Measurements from ENCODE around the gene STPG4. TPM values are rescaled to one million over a fixed set of nuclear protein-coding genes. Genes with fewer than 3 reads are reported as not detected.
"Not testable (repeated sequence)": the region's sequence is repeated elsewhere in the genome, so short reads cannot be mapped to it uniquely, and the experiment has no call there.

STPG4 gene
- total RNA-seq, 2 experiments from 2014 or later: 0.19 to 0.74 TPM

- H3K36me3 Mint-ChIP-seq; H3K27ac Mint-ChIP-seq; ATAC-seq (ENCODE audit: low read depth); H3K4me3 Mint-ChIP-seq; POLR2A ChIA-PET; H3K4me1 Mint-ChIP-seq; H3K9me3 Mint-ChIP-seq; DNase-seq: not testable (repeated sequence)
- peaks cover 30% of the 10 kb centered on the region for H3K27me3 Mint-ChIP-seq
Observed at GRCh38 chr2:47185098-47185497, 30.0 kb upstream of the STPG4 start.

GRCh38 chr2:47181176-47181575 is 26.1 kb upstream of the STPG4 start:
- H3K4me3 Mint-ChIP-seq: no peak overlapping the region
- no peaks in the 10 kb centered on the region for H3K36me3 Mint-ChIP-seq
- H3K27me3 Mint-ChIP-seq: peaks cover 20% of the 10 kb centered on the region
- H3K4me1 Mint-ChIP-seq: peaks cover 13% of the 10 kb centered on the region
- H3K27ac Mint-ChIP-seq: no peak overlapping the region
- POLR2A ChIA-PET: no interaction called here
- H3K9me3 Mint-ChIP-seq: no peaks in the 10 kb centered on the region
- DNase-seq: no peak
- no peak for ATAC-seq (ENCODE audit: low read depth)

DNA sequence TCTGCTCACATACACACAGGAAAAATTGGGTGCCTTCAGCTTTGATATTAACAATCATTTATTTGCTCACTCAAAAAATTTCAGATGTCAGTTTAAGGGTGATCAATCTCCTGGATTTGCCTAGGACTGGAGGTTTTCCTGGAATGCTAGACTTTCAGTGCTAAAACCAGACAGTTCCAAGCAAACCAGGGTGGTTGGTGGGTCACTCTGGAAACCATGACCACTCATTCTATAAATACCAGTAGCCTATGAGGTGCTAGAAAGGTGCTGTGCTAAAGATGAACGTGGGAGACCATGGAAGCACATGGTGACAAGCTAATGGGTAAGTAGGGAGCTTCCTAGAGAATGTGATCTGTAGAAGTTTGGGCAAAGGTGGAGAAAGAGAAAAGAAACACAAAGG is 25.4 kb upstream of the STPG4 start:
- H3K27me3 Mint-ChIP-seq: peaks cover 18% of the 10 kb centered on the region

GRCh38 chr2:47179388-47179787 is 24.3 kb upstream of the STPG4 start:
- peaks cover 9% of the 10 kb centered on the region for H3K27me3 Mint-ChIP-seq
- POLR2A ChIA-PET: no interaction called here
- no peak overlapping the region for H3K4me3 Mint-ChIP-seq
- H3K36me3 Mint-ChIP-seq: no peaks in the 10 kb centered on the region
- H3K4me1 Mint-ChIP-seq: peaks cover 13% of the 10 kb centered on the region
- H3K9me3 Mint-ChIP-seq: no peaks in the 10 kb centered on the region
- DNase-seq (no peak), ATAC-seq (ENCODE audit: low read depth) (no peak)
- H3K27ac Mint-ChIP-seq: no peak overlapping the region

More for the DNA sequence above, 25.4 kb upstream of the STPG4 start:
- Mint-ChIP-seq H3K27ac (no peak overlapping the region), H3K4me1 (peaks cover 13% of the 10 kb centered on the region), H3K4me3 (no peak overlapping the region), H3K36me3 (no peaks in the 10 kb centered on the region), H3K9me3 (no peaks in the 10 kb centered on the region)
- ATAC-seq (ENCODE audit: low read depth): no peak
- DNase-seq: no peak
- POLR2A ChIA-PET: no interaction called here

GRCh38 chr2:47178341-47178740 is 23.2 kb upstream of the STPG4 start:
- Mint-ChIP-seq H3K27me3 (peaks cover 7% of the 10 kb centered on the region), H3K4me1 (peaks cover 22% of the 10 kb centered on the region), H3K27ac (no peak overlapping the region), H3K36me3 (no peaks in the 10 kb centered on the region), H3K9me3 (no peaks in the 10 kb centered on the region), H3K4me3 (no peak overlapping the region)
- ATAC-seq (ENCODE audit: low read depth) (no peak), DNase-seq (no peak)
- POLR2A ChIA-PET: no interaction called here

GRCh38 chr2:47177043-47177565 is 22.0 kb upstream of the STPG4 start:
- Mint-ChIP-seq H3K4me3 (peak overlapping the region; percentile 94), H3K27ac (peak overlapping the region; percentile 100), H3K4me1 (peaks cover 29% of the 10 kb centered on the region), H3K36me3 (peaks cover under 1% of the 10 kb centered on the region), H3K9me3 (no peaks in the 10 kb centered on the region), H3K27me3 (peaks cover 5% of the 10 kb centered on the region)
- ATAC-seq (ENCODE audit: low read depth) (peak; percentile 0), DNase-seq (no peak)
- POLR2A ChIA-PET: no interaction called here

DNA sequence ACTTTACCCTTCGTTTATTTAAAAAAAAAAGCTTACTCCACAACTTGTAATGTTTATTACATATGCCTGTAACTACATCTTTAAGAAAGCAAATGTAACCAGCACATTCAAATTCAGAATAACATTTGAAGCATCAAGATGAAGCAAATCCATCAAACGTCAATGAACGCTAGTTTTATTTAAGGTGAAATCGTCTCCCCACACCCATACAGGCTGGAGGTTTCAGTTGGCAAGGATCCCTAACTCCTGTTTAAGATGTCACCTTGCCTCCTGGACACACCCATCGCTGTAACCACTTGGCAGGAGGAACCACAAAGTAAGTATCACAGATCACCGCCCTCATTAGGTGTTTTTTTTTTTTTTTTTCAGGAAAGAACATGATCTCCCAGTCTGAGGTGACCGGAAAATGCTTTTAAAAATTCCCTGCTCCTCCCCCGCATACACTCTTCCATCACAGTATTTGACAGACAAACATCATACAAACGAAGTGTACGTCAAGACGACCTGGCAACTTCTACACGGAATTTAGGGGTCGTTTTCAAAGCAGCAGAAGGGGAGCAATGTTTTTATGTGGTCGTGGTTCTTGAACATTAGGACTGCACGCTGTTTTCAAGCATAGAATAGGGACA is 19.7 kb upstream of the STPG4 start:
- peak overlapping the region; percentile 94 for H3K27ac Mint-ChIP-seq
- ATAC-seq (ENCODE audit: low read depth) (no peak), DNase-seq (no peak)
- H3K36me3 Mint-ChIP-seq: peaks cover 9% of the 10 kb centered on the region
- H3K4me3 Mint-ChIP-seq: peak overlapping the region; percentile 97
- no peaks in the 10 kb centered on the region for H3K9me3 Mint-ChIP-seq
- POLR2A ChIA-PET: interaction anchor here (0.6 to 1.4 kb wide), 4 partner anchors 11 to 599 kb away, joined by 3 to 5 read pairs (median 4); no protein-coding TSS in a partner anchor
- H3K27me3 Mint-ChIP-seq: peaks cover 2% of the 10 kb centered on the region
- H3K4me1 Mint-ChIP-seq: peaks cover 40% of the 10 kb centered on the region

DNA sequence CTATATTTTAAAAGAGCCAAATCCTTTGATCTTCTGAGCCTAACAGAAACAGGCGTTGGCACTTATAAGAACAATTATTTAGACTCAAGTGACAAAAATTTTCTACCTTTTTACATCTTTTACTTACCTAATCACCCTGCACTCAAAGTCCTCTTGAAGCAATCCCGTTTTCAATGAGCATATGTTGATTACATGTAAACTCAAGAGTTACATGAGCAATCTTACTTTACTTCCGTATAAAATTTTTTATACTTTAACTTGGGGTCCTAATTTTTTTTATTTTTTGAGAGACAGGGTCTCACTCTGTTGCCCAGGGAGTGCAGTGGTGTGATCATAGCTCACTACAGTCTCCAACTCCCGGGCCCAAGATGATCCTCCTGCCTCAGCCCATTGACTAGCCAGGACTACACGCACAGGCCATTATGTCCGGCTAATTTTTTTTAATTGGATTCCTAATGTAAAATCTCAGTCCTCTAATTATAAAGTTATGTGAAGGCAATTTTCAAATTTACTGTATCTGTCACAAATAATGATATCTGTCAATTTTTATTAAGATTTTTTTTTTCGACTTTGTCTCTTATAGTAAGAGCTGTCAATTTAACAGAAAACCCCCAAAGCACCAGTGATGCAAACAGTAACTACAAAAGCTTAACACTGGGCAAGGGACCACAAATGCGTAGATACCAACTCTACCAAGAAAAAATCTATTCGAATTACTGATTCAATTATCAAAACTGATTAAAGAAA is 19.1 kb upstream of the STPG4 start:
- POLR2A ChIA-PET: interaction anchor here (0.6 to 1.6 kb wide), 6 partner anchors 9 to 600 kb away, joined by 3 to 6 read pairs (median 4); no protein-coding TSS in a partner anchor
- DNase-seq (no peak), ATAC-seq (ENCODE audit: low read depth) (no peak)
- Mint-ChIP-seq H3K4me1 (peaks cover 43% of the 10 kb centered on the region), H3K36me3 (peaks cover 12% of the 10 kb centered on the region), H3K4me3 (peak overlapping the region; percentile 97), H3K27me3 (peaks cover 2% of the 10 kb centered on the region), H3K27ac (peak overlapping the region; percentile 34), H3K9me3 (no peaks in the 10 kb centered on the region)

DNA sequence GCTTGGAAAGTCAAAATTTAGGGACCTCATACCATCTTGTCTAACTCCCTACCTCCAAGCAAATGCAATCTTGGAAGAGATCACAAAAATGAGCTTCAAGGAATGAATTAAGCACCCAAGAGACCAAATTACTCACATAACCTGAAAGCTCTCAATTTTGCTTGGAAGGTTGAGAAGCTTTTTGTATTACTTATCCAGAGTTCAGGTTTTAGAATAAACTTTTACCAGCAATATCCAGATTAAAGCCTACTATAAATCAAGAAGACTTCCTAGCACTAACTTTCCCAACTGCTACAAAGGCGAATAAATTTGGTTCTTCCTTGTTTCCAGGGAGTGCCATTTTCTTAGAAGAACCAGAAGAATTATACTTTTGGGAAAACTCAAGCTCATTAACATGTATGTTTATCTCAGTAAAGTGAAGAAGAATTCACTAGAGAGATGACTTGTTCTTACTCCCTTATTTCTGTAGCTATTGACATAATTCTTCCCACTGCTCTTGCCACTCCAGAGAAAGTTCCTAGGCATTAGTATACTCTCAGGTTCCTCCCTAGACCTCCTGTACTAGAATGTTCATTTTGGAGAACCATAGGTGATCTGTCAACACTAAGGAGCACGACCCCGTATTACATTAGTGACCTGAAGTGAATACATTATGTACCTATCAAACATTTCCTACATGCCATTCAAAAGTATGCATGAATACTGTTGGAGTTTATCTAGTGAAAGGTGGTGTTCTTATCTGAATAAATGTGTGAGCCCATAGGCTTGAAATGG is 18.0 kb upstream of the STPG4 start:
- peak overlapping the region; percentile 97 for H3K4me3 Mint-ChIP-seq
- no peak for ATAC-seq (ENCODE audit: low read depth)
- no peaks in the 10 kb centered on the region for H3K9me3 Mint-ChIP-seq
- H3K36me3 Mint-ChIP-seq: peaks cover 14% of the 10 kb centered on the region
- peak overlapping the region; percentile 50 for H3K27ac Mint-ChIP-seq
- POLR2A ChIA-PET: interaction anchor here (1.0 to 1.6 kb wide), 2 partner anchors 8 to 11 kb away, joined by 3 to 6 read pairs; no protein-coding TSS in a partner anchor
- H3K27me3 Mint-ChIP-seq: peaks cover 2% of the 10 kb centered on the region
- H3K4me1 Mint-ChIP-seq: peaks cover 46% of the 10 kb centered on the region
- no peak for DNase-seq

DNA sequence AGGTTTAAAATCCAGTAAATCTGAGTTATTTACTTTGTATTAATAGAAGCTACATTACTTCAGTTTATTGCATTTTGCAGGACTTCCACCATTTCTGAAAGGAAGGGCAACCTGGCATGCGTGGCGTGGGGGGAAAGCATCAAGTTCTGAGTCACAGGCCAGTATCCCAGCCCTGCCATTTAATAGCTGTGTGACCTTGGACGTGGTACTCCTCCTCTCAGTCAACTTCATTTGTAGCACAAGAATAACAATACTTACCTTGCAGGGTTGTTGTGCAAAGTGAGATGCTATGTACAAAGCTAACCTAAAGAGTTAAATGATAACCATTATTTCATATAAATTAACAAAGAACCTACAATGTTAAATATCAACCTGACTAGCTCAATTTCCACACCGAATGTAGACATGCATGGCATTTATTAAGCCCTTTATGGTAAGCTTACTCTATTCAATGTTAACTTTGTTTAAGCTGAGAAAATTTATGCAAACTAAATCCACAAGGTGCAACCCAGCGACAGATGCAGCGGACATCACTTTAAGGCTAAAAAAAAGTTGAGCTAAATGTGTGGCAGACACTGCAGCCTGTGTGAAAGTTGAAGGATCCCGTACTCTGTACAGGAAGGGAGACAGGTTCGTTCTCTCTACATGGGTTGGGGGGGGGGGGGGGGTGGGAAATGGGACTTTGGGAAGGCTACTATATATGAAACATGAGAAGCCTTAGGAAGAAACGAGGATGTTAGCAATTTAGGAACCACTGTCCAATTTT is 17.2 kb upstream of the STPG4 start:
- no peak overlapping the region for H3K27ac Mint-ChIP-seq
- H3K4me1 Mint-ChIP-seq: peaks cover 48% of the 10 kb centered on the region
- no peak for ATAC-seq (ENCODE audit: low read depth)
- POLR2A ChIA-PET: interaction anchor here (1.6 kb wide), 1 partner anchor 7 kb away, joined by 6 read pairs; no protein-coding TSS in a partner anchor
- H3K36me3 Mint-ChIP-seq: peaks cover 17% of the 10 kb centered on the region
- DNase-seq: no peak
- peaks cover 2% of the 10 kb centered on the region for H3K27me3 Mint-ChIP-seq
- H3K9me3 Mint-ChIP-seq: no peaks in the 10 kb centered on the region
- H3K4me3 Mint-ChIP-seq: peak overlapping the region; percentile 97

GRCh38 chr2:47169784-47170183 is 14.7 kb upstream of the STPG4 start:
- ATAC-seq (ENCODE audit: low read depth) (no peak), DNase-seq (no peak)
- Mint-ChIP-seq H3K27ac (peak overlapping the region; percentile 16), H3K27me3 (no peaks in the 10 kb centered on the region), H3K4me1 (peaks cover 52% of the 10 kb centered on the region), H3K9me3 (no peaks in the 10 kb centered on the region), H3K36me3 (peaks cover 27% of the 10 kb centered on the region), H3K4me3 (no peak overlapping the region)
- POLR2A ChIA-PET: no interaction called here

GRCh38 chr2:47168895-47169294 is 13.8 kb upstream of the STPG4 start:
- not testable (repeated sequence) for H3K4me3 Mint-ChIP-seq; ATAC-seq (ENCODE audit: low read depth); H3K9me3 Mint-ChIP-seq; DNase-seq; H3K27me3 Mint-ChIP-seq; H3K27ac Mint-ChIP-seq
- POLR2A ChIA-PET: interaction anchor here (0.8 kb wide), 1 partner anchor 925 kb away, joined by 3 read pairs; no protein-coding TSS in a partner anchor
- H3K36me3 Mint-ChIP-seq: peaks cover 31% of the 10 kb centered on the region
- H3K4me1 Mint-ChIP-seq: peaks cover 51% of the 10 kb centered on the region
